HG03469 (cell line): ENCODE measurements around the gene CCL17.
"Not testable (repeated sequence)": the region's sequence is repeated elsewhere in the genome, so short reads cannot be mapped to it uniquely, and the experiment has no call there.

Source experiments
- ATAC-seq: cut with Tn5 transposase; IDR thresholded peaks from one replicate; pipeline ENCODE4 v1.9.1; 2021; ENCODE audit warnings: mild to moderate bottlenecking, moderate library complexity, moderate number of reproducible peaks; ENCODE audit not compliant: unreplicated experiment

CCL17 gene

GRCh38 chr16:57427824-57428223 is 23.3 kb downstream of the CCL17 start:
- no peak for ATAC-seq

DNA sequence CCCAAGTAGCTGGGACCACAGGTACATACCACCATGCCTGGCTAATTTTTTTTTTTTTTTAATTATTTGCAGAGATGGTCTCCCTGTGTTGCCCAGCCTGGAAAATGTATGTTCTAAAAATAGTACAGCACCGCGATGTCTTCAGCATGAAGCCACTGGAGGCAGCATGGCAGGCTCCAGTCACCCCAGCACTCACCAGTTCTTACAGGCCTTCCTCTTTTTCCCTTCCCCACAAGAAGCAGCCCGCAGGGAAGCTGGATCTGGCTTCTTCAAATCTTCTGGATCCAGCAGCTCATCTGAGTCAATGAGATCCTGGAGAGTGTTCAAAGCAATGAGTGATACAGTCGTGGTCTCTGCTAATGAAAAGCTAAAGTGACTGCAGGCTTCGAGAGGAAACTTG is 26.4 kb downstream of the CCL17 start:
- ATAC-seq: no peak

- no peak for ATAC-seq
These were observed 27.9 kb downstream of the CCL17 start for GRCh38 chr16:57432505-57432904.

DNA sequence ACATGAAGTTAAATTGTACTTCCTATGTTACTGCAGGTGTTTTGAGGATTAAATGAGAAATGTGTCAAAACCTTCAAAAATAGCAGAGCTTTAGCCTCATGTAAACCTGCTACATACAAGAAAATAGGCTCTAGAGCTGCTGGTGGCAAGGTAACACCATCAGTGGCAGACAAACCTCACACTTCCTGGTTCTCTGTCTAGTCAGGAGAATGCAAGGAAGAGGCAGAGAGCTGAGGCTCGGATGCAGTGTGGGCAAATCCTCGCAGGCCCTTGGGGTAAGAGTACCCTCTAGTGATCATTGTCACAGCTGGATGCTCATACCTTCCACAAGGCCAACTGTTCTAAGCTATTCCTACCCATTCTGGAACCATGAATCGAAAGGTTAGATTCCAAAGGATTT is 28.4 kb downstream of the CCL17 start:
- ATAC-seq: no peak

GRCh38 chr16:57434003-57434402 is 29.4 kb downstream of the CCL17 start:
- ATAC-seq: no peak

DNA sequence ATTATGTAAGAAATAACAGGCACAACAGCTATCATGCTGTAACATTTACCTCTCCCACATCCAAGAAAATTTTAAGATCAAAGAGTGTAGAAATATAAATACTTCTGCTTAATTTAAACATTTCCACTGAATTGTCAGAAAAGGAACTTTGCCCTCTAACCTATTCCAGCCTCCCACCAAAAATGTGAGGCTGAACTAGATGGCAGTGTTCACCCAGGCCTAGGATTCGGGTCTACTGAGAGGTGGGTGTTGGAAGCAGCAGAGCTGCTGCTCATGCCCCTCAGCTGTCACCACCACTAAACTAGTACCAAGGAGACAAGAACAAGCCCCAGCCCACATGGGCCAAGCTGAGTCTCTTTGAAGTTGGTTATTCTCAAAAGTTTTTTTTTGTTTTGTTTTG is 31.3 kb downstream of the CCL17 start:
- ATAC-seq: no peak

DNA sequence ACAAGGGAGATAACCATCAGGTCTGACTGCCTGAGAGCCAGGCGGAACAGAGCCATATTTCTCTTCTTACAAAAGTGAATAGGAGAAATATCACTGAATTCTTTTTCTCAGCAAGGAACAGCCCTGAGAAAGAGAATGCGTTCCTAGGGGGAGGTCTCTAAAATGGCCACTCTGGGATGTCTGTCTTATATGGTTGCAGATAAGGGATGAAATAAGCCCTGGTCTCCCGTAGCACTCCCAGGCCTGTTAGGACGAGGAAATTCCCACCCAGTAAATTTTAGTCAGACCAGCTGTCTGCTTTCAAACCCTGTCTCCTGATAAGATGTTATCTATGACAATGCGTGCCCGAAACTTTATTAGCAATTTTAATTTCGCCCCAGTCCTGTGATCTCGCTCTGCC is 35.4 kb downstream of the CCL17 start:
- ATAC-seq: not testable (repeated sequence)

GRCh38 chr16:57440551-57440950 is 36.0 kb downstream of the CCL17 start:
- not testable (repeated sequence) for ATAC-seq

DNA sequence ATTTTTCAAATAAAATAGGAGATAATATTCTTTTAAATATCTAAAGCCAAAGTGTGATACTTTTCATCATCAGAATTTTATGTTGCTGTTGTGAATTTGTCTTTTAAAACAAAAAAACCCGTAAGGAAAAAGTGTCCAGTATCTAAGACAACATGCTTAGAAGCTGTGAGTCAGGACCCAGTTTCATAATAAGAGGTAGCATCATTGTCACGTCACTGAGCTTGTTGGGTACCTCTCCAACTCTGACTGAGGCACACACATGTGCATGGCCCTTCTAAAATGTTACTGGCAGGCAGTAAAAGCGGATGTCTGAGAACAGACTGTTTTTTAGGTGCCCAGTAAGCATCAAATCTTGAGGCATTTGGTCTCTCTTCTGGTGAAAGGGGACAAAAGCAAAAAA is 40.1 kb downstream of the CCL17 start:
- ATAC-seq: no peak

DNA sequence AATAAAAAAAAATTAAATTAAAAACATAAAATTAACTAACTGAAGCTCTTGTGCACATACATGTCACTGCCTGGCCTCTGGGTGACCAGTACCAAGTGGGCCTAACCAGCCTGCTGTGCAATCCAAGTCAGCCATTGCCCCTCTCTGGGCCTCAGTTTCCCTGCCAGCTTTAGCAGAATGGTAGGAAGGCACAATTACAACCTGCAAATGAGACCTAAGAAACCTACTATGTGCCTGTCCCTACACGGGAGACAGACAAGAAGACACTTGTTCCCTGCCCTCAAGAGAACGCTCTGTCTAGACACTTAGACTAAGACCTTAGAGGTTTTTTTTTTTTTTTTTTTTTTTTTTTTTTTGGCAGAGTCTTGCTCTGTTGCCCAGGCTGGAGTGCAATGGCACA is 40.9 kb downstream of the CCL17 start:
- no peak for ATAC-seq

DNA sequence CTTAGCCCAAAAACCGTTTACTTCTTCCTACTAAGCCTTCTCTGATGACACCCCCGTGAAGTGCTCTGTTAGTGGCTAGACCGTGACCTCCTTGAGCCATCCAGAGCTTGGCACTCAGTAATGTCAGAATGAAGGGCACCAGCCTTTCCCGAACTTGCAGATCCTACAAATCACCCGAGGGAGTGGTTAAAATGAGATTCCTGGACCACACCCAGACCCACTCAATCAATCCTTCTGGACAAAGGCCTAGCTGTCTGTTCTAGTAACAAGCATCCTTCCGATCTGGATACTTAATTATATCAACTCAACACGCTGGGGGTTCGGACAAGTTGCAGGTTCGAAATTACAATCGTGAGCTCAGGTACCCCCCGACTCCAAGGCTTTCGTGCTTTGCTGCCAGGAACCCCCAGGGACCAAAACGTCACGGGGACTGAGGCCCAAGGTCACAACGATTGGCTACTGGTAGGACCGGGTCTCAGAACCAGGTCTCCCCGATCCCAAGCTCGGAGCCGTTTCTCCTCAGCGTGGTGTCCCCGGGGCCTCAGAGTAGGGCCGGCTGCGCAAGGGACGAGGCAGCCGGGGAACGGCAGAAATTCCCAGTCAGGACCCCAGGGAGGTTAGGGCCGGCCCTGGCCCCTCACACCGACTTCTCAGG is 42.1 kb downstream of the CCL17 start:
- peak; percentile 20 for ATAC-seq

DNA sequence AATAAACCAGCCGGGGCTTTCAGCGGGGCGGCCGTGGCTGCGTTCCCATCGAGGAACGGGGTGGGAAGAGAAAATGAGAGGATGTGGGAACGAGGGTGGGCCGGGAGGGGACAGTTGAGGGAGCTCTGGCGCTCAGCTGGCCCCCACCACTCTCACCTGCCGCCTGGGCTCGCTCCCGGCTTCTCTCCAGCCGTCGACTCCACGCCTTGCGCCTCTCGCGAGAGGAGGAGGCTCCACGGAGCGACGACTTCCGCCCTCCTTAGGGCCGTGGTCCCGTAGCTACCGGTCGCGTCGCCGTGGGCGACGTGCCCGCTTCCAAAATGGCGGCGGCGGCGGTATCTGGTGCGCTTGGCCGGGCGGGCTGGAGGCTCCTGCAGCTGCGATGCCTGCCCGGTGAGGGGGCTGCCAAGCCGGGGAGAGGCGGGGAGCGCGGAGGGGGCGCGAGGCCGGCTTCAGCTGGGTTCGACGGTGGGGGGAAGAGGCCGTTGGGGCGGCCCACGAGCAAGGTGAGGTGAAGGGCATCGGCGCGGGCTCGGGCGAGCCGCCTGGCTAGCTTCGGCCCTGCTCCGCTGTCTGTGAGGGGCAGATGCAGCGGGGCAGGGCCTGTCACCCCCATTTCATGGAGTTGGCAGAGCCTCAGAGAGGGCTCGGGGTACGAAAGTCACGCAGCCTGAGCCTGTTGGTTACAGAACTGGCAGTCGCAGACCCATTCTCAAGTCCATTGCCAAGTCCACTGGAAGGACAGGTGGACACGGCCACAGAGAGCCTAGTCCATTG is 42.8 kb downstream of the CCL17 start, which contains the start of the genes CIAPIN1 and COQ9:
Gene CIAPIN1 (minus strand): TSS at position 200 of the 777 bp plus-strand sequence. CDS start 6,457 bp downstream, outside the sequence.
Gene COQ9 (plus strand): TSS at position 294 of the 777 bp plus-strand sequence. CDS start 27 bp downstream, at position 321.
- ATAC-seq: peak; percentile 90

- ATAC-seq: no peak
These were observed 47.5 kb downstream of the CCL17 start for GRCh38 chr16:57452021-57452420.

- ATAC-seq: peak; percentile 78
These were observed 57.8 kb downstream of the CCL17 start, which contains the start of gene POLR2C for GRCh38 chr16:57462209-57462977. Gene POLR2C, plus strand, starts transcription at chr16:57462679. Its CDS starts 46 bp downstream, at chr16:57462725.

- no peak for ATAC-seq
These were observed 58.4 kb downstream of the CCL17 start for GRCh38 chr16:57462978-57463362.

GRCh38 chr16:57464523-57464922 is 60.0 kb downstream of the CCL17 start:
- no peak for ATAC-seq
